Fibroblast of skin of abdomen (primary cell): ENCODE data around the gene KRT71.
"Not testable (repeated sequence)": the region's sequence is repeated elsewhere in the genome, so short reads cannot be mapped to it uniquely, and the experiment has no call there.

Experiments used
- DNase-seq: peaks from one replicate; pipeline ENCODE4 v3.0.0-alpha.2; 2013

The KRT71 gene

GRCh38 chr12:52519826-52520662, 32.9 kb downstream of the KRT71 start, which contains the start of gene KRT5:
TSS of gene KRT5 (minus strand) at chr12:52520394. CDS start at chr12:52520296, 98 bp downstream.
- no peak for DNase-seq

DNA sequence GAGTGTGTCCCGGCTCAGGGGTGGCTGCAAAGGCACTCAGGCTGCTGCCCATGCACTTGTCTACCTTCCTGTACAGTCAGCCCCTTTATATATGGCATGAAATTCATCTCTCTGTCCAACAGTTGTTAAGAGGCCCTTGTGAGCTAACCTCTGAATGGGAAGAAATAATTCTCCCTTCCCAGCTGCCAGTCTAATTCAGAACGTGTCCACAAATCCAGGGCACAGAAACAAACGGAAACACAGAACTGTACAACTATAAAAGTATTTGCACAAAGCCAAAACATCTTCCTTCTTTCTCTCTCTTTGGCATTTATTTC, 33.6 kb downstream of the KRT71 start:
- no peak for DNase-seq

DNA sequence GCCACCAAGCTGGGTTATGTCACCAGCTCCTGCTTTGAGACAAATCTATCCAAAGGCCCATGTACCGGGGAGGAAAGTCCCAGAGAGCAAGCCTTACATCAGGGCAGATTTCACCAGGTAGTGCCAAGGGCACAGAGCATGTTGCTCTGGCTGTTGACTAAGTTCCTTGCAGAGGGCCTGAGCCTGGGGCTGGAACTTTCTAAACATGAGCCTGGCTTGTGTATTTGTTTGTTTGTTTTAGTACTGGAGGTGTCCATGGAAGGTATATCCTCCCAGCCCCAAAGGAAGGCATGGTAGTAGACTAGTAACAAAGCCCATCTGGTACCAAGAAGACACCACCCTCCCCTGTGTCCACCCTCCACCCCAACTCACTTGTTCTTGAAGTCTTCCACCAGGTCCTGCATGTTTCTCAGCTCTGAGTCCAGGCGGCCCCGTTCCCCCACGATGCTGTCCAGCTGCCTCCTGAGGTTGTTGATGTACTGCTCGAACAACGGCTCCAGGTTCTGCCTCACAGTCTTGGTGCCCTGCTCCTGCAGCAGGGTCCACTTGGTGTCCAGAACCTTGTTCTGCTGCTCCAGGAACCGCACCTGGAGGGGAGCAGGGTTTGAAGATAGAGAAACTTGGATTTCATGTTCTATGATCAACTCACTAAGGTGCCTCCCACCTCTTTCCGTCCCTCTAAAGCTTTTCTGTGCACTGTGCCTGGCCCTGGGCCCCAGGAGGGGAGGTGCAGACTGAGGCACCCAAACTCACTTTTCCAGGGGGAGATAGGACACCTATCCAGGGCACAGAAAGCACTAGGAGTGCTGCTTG, 34.2 kb downstream of the KRT71 start:
- no peak for DNase-seq

DNA sequence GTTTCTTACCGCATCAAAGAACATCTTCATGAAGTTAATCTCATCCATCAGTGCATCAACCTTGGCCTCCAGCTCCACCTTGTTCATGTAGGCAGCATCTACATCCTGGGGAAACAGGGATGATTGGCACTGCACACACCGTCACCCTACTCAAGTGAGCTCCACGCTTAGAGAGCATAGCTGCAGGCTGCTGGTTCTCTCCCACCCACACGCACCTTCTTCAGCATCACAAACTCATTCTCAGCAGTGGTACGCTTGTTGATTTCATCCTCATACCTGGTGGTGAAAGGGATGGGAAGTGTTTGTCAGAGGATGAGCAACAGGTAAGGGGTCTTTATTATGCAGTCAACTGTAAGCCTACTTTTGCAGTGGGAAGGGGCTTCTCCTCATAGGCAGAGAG, 35.1 kb downstream of the KRT71 start:
- DNase-seq = no peak

GRCh38 chr12:52517005-52517835, 35.7 kb downstream of the KRT71 start:
- no peak for DNase-seq

DNA sequence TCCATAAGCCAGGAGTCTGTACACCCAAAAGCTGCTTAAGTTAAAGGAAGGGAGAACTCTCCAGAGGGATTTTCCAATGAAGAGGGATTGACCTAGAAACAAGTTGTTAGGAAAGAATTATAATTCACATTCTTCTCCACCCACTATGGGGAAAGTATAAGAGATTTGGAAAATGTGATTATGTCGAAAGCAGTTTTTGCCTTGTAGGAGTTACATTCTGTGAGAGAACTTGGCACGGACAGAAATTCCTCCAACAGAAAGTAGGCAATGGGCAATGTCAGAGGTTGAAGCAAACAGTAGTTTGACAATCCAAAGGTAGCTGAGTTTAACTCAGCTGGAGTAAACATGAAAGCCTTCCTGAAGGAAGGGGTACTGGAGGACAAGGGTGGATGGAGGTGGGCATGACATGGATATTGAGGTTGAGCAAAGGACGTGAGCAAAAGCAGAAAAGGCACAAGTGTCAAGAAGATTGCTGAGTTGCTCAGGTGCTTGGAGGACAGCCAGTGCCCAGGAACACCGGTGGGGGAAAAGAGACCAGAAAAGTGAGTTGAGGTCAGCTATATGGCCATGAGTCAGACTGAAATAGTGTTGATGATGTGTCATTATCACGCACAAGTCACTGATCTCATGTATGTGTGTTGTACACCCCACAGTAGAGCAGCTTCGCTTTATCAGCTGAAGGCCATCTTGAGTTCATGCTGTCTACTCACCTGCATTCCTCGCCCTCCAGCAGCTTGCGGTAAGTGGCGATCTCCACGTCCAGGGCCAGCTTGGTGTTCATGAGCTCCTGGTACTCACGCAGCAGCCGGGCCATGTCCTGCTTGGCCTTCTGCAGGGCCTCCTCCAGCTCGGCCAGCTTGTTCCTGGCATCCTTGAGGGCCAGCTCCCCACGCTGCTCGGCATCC, 36.8 kb downstream of the KRT71 start:
- no peak for DNase-seq

DNA sequence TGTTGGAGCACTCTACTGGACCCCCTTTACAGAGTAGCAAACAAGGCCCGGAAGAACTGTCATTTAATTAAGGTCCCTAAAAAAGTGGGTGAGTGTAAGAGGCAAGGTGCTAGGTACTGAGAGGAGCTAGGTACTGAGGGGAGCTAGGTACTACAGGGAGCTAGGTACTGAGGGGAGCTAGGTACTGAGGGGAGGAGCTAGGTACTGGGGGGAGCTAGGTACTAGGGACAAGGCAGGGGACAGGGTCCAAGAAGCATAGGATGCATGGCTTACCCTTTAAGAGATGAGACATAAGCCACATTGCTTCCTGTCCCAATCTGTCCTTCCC, 37.7 kb downstream of the KRT71 start:
- DNase-seq = no peak

- no peak for DNase-seq
These were observed 38.2 kb downstream of the KRT71 start for GRCh38 chr12:52514471-52515318.

DNA sequence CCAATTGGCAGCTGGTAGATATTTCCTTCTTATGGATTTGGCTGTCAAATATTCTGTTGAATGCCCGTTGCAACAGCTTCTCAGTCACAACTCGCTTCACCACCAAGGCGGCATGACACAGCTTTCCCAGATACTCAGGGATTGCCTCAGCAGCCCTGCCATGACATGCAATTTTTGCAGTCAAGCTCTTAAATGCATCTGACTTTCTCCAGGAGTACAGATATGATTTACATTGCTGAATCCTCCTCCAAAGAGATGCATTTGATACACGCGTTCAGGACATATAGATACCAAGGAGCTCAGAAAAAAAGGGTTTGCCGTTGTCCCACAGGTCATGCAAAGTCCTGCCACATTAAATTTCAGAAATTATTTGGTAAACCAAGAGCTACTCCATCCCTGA, 39.2 kb downstream of the KRT71 start:
- no peak for DNase-seq

DNA sequence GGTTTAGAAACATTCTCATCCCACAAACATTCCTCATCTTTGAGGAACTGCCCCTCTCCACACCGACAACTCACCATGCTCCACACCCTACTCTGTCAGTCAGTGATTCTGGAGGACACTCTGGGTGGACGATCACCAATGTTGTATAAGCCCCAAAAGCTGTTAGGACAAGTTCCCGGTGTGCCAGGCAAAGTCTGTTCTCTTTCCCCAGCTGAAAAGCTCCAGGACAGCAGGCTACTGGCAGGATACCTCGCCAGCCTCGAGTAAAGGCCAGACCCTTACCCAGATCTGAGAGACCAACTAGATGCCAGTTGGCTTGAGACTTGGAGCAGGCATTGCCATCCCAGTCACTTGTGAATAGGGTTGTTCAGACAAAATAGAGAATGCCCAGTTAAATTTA, 44.7 kb downstream of the KRT71 start:
- no peak for DNase-seq

DNA sequence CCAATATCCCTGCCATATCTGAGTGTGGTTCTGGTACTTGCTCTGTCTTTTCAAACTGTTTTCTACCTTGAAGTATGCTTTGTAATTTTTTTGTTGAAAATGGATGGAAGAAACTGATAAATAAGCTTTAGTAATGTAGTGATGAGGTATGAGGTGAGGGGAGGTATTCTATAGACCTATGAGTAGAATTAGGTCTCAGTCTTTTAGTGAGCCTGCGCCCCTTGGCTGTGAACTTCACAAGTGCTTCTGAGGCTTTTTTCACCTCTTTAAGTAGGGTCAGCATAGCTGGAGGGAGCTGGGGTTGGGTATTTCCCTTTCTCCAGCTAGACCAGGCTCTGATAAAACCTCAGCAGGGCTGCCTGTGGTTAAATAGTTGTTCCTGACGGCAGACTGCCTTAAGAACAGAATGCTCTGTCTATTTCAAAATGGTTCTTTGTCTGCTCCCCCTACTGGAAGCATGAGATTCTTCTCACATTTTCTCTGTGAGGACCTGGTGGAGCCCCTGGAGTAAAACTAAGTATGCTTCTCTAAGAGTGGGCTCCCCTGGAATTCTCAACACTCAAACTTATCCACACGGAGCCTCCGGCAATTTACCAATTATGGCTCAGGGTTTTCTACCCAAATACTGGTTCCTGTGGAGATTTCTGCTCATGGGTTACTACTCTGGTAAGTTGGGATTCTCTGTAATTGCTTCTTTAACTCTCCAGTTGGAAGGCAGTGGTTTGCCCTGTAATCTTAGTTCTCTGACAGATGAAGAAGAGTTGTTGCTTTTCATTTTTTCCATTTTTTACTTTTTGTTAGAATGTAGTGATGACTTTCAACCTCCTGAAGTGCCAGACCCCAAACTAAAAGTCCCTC, 45.9 kb downstream of the KRT71 start:
- DNase-seq = peak; percentile 76

- no peak for DNase-seq
These were observed 50.1 kb downstream of the KRT71 start for GRCh38 chr12:52502877-52503276.

DNA sequence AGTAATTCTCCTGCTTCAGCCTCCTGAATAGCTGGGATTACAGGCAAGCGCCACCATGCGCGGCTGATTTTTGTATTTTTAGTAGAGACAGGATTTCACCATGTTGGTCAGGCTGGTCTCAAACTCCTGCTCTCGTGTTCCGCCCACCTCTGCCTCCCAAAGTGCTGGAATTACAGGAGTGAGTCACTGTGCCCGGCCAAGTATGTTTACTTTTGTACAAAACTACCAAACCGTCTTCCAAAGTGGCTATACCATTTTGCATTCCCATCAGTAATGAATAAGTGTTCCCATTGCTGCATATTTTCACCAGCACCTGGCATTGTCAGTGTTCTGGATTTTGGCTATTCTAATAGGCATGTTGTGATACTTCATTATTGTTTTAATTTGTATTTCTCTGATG, 51.5 kb downstream of the KRT71 start:
- DNase-seq = no peak

GRCh38 chr12:52500574-52500973, 52.4 kb downstream of the KRT71 start:
- not testable (repeated sequence) for DNase-seq

- DNase-seq = peak; percentile 50
These were observed 53.0 kb downstream of the KRT71 start for GRCh38 chr12:52499806-52500560.

DNA sequence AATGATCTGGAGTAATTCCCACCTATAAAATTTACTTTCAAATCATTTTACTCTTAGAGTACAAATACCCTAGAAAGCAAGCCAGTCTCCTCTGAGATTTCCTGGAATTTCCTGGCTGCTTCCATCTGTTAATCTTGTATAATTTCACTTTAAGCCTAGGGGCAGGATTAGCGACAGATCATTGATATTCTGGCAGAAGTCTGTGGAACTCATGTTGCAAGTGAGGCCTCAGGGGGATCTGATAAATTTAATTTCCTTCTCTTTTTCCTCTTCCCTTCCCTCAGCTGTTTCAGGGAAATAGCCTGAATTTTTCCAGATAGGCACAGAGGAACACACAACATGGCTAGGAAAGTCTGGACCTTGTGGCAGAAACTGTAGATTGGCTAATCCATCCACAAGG, 54.0 kb downstream of the KRT71 start:
- DNase-seq = no peak

GRCh38 chr12:52497975-52498374, 55.0 kb downstream of the KRT71 start:
- DNase-seq = no peak

GRCh38 chr12:52496590-52497071, 56.3 kb downstream of the KRT71 start:
- peak; percentile 85 for DNase-seq

DNA sequence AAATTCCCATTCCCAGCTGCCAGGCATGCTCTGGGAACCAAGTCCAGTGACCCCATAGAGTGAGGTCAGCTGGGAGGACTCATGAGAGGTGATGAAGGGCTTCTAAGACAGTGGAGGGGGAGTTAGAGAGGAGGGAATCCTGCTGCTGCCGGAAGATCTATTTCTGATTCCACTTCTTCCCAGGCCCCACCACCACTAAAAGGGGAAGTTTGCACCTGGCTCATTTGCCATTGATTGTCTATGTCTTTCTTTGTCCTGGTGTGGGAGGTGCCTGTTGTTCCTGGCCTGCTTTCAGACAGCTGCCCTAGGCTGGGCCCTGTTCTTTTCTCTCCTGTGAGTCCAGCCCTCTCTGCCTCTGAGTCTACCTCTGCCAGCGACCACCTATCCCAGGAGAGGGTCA, 56.9 kb downstream of the KRT71 start:
- DNase-seq = no peak
